CD4-positive, alpha-beta T cell treated with Interleukin-6 for 4 hours (primary cell): ENCODE results near the gene TPTE2.
"Not testable (repeated sequence)": the region's sequence is repeated elsewhere in the genome, so short reads cannot be mapped to it uniquely, and the experiment has no call there.

Experiments used
- DNase-seq: peaks from one replicate; pipeline ENCODE4 v3.0.0-alpha.2; 2020; ENCODE audit warnings: mixed read lengths

Gene TPTE2

DNA sequence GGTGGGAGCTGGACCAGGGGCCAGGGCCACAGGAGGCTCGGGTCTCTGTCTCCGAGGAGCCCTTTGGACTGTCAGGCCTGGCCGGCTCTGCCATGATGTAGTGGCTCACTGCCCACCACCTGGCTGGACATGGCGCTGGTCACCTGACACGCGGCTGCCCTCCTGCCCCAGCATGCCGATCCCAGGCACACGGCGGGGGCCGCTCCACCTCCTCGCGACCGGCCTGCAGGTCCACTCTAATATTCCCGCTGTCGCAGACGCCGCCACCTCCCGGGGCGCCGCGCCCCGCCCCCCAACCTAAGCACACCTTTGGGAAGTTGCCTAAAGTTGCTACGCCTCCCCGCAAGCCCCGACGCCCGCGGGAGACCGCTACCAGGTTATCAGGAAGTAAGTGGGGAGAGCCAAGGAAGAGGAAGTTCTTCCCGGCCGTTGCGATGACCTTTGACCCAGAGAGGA is at the start of gene TPTE2:
TPTE2 (minus strand) TSS at position 406 of the 456 bp plus-strand sequence. CDS start 58,298 bp downstream, outside the sequence.
- DNase-seq: not testable (repeated sequence)

- DNase-seq: no peak
Observed at GRCh38 chr13:19607523-19608078, 46.3 kb upstream of the TPTE2 start.

- no peak for DNase-seq
Observed at GRCh38 chr13:19606737-19607136, 45.4 kb upstream of the TPTE2 start.

- DNase-seq: no peak
Observed at GRCh38 chr13:19606152-19606551, 44.8 kb upstream of the TPTE2 start.

DNA sequence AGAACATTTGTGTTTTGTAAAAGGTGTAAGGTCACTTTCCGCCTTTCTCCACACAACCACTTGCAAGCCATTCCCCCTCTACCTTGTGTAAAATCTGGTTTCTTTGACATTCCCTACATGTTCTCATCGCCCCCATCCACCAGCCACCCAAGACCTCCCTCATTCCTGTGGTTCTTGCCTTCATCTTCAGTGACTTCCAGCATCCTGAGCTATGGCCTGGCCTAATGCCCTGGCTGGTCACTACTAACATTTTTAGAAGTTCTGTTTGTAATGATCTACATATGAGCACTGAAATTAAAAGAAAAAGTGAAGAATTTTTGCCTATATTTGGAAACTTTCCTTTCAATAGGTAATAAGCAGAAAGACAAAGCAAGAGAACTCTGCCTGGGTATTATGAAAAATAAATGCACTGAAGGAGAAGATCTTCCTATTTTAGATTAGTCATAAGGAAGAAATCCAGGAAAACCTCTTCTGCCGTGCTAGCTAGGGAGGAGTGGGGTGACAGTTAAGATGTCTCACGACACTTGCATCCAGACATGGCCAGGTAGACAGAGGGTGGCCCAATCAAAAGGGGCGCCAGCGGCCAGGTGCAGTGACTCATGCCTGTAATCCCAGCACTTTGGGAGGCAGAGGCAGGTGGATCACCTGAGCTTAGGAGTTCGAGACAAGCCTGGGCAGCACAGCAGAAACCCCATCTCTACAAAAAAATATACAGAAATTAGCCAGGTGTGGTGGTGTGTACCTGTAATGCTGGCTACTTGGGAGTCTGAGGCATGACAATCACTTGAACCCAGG is 44.0 kb upstream of the TPTE2 start:
- no peak for DNase-seq

GRCh38 chr13:19604306-19604705 is 43.0 kb upstream of the TPTE2 start:
- DNase-seq: no peak

DNA sequence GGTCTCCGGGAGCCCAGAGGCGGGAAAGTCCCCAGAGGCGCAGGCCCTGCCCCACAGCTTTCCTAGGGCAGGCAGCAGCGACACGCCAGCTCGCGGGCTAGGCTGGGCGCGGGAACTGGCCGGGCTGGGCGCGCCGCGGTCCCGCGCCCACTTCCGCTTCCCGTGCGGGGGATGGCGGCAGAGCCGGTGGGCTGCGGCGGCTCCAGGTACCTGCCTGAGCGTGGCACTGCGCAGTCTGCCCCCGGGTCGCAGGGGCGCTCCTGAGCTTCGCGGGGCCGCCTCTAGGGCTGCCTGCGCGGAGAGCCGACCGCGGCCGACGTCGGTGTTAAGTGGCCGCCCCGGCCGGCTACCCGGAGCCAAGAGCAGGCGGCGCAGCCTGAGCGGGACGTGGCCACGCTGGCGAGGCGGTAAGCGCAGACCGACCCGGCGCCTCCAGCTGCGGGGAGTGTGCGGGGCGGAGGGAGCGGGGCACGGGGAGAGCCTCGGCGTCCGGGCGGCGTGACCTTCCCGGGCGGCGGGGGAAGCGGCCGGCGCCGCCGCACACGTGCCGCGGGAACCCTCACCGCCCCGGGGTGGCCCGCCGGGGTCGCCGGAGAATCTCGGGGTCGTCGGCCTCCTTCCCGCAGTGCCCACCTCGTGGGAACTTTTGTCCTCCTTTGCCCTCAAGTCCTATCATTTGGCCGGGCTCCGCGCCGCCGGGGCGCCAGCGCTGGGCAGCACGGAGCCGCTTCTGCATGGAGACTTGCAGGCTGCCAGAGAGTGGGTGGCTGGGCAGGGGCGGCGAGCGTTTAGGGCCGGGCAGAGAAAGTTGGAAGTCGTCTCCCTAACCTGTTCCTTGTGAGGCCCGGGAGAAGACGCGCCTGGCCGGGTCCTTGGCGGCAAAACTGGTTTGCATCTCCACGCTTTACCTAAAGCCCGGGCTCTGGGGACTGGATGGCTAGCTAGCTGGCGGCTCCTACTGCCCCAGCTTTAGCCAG is 40.7 kb upstream of the TPTE2 start:
- peak; percentile 34 for DNase-seq

- DNase-seq: no peak
Observed at GRCh38 chr13:19597523-19597922, 36.2 kb upstream of the TPTE2 start.

- no peak for DNase-seq
Observed at GRCh38 chr13:19596960-19597361, 35.6 kb upstream of the TPTE2 start.

DNA sequence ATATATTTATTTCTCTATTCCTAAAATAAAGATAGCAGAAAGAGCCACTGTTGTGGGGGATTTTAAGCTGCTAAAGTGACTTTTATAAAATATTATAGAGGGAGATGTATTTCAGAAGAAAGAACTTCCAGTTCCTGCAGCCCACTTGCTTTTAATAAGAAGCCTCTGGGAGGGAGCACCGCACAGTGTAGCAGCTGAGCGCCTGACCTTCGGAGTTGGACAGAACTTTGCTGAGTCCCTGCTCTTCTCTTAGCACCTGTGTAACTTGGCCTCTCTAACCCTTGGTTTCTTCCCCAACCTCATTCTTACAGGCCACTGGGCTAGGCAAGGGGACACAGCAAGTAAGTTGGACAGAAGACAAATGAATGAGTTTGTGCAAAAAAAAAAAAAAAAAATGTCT is 34.8 kb upstream of the TPTE2 start:
- DNase-seq: no peak

GRCh38 chr13:19592657-19593180 is 31.4 kb upstream of the TPTE2 start:
- no peak for DNase-seq

DNA sequence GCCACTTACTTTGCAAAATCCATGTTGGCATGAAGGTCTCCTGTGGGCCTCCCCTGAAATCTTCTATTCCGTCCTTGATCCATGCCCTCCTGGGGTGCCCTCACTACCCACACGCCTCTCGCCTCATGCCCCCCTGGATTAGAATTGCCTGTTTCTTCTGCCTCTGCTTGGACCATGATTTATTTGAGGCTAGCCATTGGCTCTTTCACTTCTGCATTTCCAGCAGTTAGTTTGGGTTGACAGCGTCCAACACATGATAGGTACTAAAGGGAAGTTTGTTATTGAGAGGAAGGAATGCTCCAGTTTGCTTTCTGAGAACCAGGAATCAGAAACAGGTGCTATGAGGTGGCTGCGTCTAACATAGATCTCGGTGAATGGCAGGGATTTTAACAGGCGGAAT is 30.5 kb upstream of the TPTE2 start:
- no peak for DNase-seq

GRCh38 chr13:19590423-19590822 is 29.1 kb upstream of the TPTE2 start:
- DNase-seq: no peak

- no peak for DNase-seq
Observed at GRCh38 chr13:19589312-19589711, 28.0 kb upstream of the TPTE2 start.

DNA sequence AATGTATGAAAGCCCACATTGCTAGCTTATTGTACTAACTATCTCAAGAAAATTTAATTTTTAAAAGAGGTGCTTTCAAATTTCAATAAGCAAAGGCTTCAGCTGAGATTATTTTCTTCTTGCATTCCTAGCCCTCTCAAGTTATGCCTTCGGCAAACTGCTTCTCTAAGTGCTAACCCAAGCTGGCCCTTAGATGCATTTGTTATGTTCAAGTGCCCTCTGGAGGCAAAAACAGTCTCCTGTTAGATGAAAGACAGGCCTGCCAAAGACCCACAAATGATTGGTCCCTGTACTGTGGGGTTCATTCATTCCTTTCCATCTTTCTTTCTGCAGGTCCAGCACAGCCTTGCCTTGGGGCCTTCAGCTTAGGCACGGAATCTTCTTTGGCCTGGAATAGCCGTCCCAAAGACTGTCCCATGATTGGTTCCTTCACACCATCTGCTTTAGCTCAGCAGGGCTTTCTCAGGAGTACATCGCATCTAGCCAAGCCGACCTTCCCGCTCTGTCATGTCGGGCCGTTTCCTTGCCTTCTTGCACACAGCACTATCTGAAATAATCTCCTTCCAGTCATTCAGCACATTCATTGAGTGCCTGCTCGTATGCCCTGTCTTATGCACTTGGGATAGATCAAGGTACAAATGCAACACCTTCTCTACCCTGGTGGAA is 26.4 kb upstream of the TPTE2 start:
- peak; percentile 20 for DNase-seq

- DNase-seq: peak; percentile 84
Observed at GRCh38 chr13:19586904-19587634, 25.7 kb upstream of the TPTE2 start.

GRCh38 chr13:19581675-19582074 is 20.3 kb upstream of the TPTE2 start:
- no peak for DNase-seq

GRCh38 chr13:19575230-19575629 is 13.9 kb upstream of the TPTE2 start:
- DNase-seq: no peak

DNA sequence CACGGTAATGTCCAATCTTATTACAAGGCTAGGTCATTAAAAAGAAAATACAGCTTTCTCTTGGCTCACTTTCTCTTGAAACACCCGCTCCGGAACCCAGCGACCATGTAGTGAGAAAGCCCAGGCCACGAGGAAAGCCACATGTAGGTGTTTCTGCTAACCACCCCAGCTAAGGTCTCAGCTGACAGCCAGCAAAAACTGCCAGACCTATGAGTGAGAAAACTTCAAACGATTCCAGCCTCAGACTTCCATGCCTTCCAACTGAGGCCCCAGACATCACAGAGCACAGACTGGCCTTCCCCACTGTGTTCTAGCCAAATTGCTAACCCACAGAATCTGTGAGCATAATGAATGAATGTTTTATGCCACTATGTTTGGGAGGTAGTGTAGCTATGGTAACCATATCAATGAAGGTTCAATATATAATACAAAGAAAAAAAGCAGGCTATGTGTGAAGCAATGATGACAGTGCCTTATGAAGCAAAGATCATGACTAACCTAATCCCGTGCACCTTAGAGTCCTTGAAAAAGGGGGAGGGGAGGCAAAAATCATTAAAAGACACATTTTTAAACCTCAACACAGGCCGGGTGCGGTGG is 11.9 kb upstream of the TPTE2 start:
- no peak for DNase-seq

DNA sequence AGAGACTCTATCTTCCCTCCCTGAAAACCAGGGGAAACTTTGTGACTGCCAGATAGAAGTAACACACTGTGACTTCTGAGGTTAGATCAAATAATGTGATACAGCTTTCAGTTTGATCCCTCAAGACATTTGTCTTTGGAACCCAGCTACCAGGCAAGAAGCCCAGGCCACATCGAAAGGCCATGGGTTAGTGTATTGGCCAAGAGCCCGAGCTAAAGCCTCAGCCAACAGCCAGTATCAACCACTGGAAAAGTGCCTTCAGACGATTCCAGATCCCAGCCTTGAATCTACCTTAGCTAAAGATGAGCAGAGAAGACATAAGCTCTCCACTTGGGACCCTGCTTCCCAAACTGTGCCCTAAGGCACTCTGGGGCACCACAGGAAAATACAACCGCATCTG is 10.9 kb upstream of the TPTE2 start:
- DNase-seq: no peak

DNA sequence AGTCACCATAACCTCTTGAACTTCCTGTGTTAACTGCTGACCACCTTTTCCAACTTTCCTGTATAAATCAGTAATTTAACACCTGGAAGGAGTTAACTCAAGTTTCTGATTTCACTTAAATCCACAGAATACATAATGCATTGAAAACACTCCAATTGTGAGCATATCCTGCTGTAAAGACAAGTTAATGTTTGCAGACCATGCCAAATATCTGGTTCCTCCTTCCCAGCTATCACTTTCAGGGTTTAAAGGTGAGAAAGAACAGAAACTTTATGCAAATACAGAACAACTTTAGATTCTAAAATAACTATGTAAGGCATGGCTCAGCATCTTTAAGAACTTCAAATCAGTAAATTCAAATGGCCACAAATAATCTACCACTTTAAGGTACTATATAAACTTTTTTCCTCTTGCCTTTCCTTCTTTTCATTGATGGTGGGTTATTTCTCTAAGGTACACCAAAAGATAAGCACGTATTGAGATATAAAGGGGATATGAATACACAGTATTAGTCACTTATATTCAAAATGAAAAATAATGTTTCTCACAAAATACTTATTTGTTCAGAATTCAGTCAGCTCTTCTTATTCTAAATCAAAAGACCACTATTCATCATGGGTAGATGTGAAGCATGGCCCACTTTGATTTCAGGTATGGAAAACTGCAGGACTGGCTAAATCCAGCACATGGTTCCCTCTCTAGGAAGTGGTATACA is 6.6 kb upstream of the TPTE2 start:
- DNase-seq: no peak
